HG03558 (cell line): ENCODE measurements around the gene CHRDL1.
"Not testable (repeated sequence)": the region's sequence is repeated elsewhere in the genome, so short reads cannot be mapped to it uniquely, and the experiment has no call there.

Source experiments
- ATAC-seq: cut with Tn5 transposase; IDR thresholded peaks from one replicate; pipeline ENCODE4 v1.9.1; 2021; ENCODE audit warnings: moderate number of reproducible peaks; ENCODE audit not compliant: unreplicated experiment; ENCODE audit errors: extremely low read depth

CHRDL1 gene

GRCh38 chrX:110669572-110669971 is 126.0 kb downstream of the CHRDL1 start:
- no peak for ATAC-seq

- ATAC-seq, result no peak
These were observed 127.9 kb downstream of the CHRDL1 start for GRCh38 chrX:110667706-110668105.

- no peak for ATAC-seq
These were observed 130.2 kb downstream of the CHRDL1 start for GRCh38 chrX:110665223-110666002.

GRCh38 chrX:110657073-110657472 is 138.5 kb downstream of the CHRDL1 start:
- ATAC-seq, result no peak

- not testable (repeated sequence) for ATAC-seq
These were observed 141.3 kb downstream of the CHRDL1 start for GRCh38 chrX:110654280-110654679.

DNA sequence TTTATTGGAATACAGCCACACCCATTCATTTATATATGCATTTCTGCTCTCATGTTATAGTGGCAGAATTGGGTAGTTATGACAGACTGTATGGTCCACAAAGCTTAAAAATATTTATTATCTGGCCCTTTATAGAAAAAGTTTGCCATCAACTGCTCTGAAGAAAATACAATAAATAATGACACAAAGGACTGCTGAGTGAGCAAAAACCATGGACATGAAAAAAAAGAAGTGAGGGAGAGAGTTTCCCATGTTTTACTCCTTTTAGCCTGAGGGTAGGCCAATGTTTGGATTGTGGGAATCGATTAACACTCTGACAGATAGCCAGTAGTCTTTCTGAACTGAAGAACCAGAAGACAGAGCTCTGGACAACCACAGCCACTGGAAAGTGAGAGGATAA is 149.2 kb downstream of the CHRDL1 start:
- no peak for ATAC-seq
